ENCODE results near the gene SPAG4.
A peak's percentile ranks its signal among the peaks of the same experiment; 100 is the strongest.

SPAG4 gene

GRCh38 chr20:35604449-35604747, 11.2 kb upstream of the SPAG4 start:
- H3K4me1 Mint-ChIP-seq: peaks cover 12% of the 10 kb centered on the region
- no peak overlapping the region for H3K27ac Mint-ChIP-seq
- no peaks in the 10 kb centered on the region for H3K9me3 Mint-ChIP-seq
- peak; percentile 36 for DNase-seq
- peaks cover 30% of the 10 kb centered on the region for H3K27me3 Mint-ChIP-seq
- H3K4me3 Mint-ChIP-seq: no peak overlapping the region
- no peak for ATAC-seq
- no peaks in the 10 kb centered on the region for H3K36me3 Mint-ChIP-seq (ENCODE audit: low read depth)

GRCh38 chr20:35606127-35606526, 9.5 kb upstream of the SPAG4 start:
- Mint-ChIP-seq H3K9me3 (no peaks in the 10 kb centered on the region), H3K36me3 (ENCODE audit: low read depth) (no peaks in the 10 kb centered on the region), H3K27ac (no peak overlapping the region), H3K4me3 (no peak overlapping the region), H3K27me3 (peaks cover 17% of the 10 kb centered on the region), H3K4me1 (peaks cover 8% of the 10 kb centered on the region)
- DNase-seq (no peak), ATAC-seq (no peak)

GRCh38 chr20:35607003-35607735, 8.5 kb upstream of the SPAG4 start:
- DNase-seq: no peak
- Mint-ChIP-seq H3K9me3 (no peaks in the 10 kb centered on the region), H3K27ac (no peak overlapping the region)

GRCh38 chr20:35610833-35611427, 4.7 kb upstream of the SPAG4 start:
- H3K27ac Mint-ChIP-seq: no peak overlapping the region
- H3K9me3 Mint-ChIP-seq: no peaks in the 10 kb centered on the region

More at GRCh38 chr20:35607003-35607735, 8.5 kb upstream of the SPAG4 start:
- H3K36me3 Mint-ChIP-seq (ENCODE audit: low read depth): no peaks in the 10 kb centered on the region
- H3K4me1 Mint-ChIP-seq: peaks cover 4% of the 10 kb centered on the region
- peaks cover 10% of the 10 kb centered on the region for H3K27me3 Mint-ChIP-seq
- no peak for ATAC-seq
- H3K4me3 Mint-ChIP-seq: no peak overlapping the region

GRCh38 chr20:35611482-35611881, 4.1 kb upstream of the SPAG4 start:
- no peak for ATAC-seq
- Mint-ChIP-seq H3K36me3 (ENCODE audit: low read depth) (no peaks in the 10 kb centered on the region), H3K9me3 (no peaks in the 10 kb centered on the region), H3K27me3 (no peaks in the 10 kb centered on the region), H3K27ac (no peak overlapping the region), H3K4me3 (no peak overlapping the region), H3K4me1 (peaks cover 15% of the 10 kb centered on the region)
- DNase-seq: no peak

More at GRCh38 chr20:35610833-35611427, 4.7 kb upstream of the SPAG4 start:
- ATAC-seq (no peak), DNase-seq (no peak)
- Mint-ChIP-seq H3K4me1 (peaks cover 13% of the 10 kb centered on the region), H3K4me3 (no peak overlapping the region), H3K27me3 (no peaks in the 10 kb centered on the region), H3K36me3 (ENCODE audit: low read depth) (no peaks in the 10 kb centered on the region)

- ATAC-seq (no peak), DNase-seq (peak; percentile 75)
- Mint-ChIP-seq H3K36me3 (ENCODE audit: low read depth) (no peaks in the 10 kb centered on the region), H3K27ac (peak overlapping the region; percentile 86), H3K9me3 (no peaks in the 10 kb centered on the region), H3K4me1 (peaks cover 49% of the 10 kb centered on the region), H3K4me3 (peak overlapping the region; percentile 83), H3K27me3 (peaks cover 8% of the 10 kb centered on the region)
Measured at GRCh38 chr20:35616465-35617396, 1.1 kb downstream of the SPAG4 start.

- H3K36me3 Mint-ChIP-seq (ENCODE audit: low read depth): no peaks in the 10 kb centered on the region
- no peaks in the 10 kb centered on the region for H3K9me3 Mint-ChIP-seq
- H3K4me3 Mint-ChIP-seq: peak overlapping the region; percentile 83
- peak; percentile 12 for ATAC-seq
- peaks cover 49% of the 10 kb centered on the region for H3K4me1 Mint-ChIP-seq
- H3K27me3 Mint-ChIP-seq: peaks cover 8% of the 10 kb centered on the region
- H3K27ac Mint-ChIP-seq: peak overlapping the region; percentile 86
- peak; percentile 68 for DNase-seq
Measured at GRCh38 chr20:35617397-35618262, 2.0 kb downstream of the SPAG4 start.

- peak overlapping the region; percentile 83 for H3K4me3 Mint-ChIP-seq
- DNase-seq (no peak), ATAC-seq (no peak)
- H3K27me3 Mint-ChIP-seq: peaks cover 8% of the 10 kb centered on the region
- H3K36me3 Mint-ChIP-seq (ENCODE audit: low read depth): no peaks in the 10 kb centered on the region
- H3K9me3 Mint-ChIP-seq: no peaks in the 10 kb centered on the region
- H3K27ac Mint-ChIP-seq: peak overlapping the region; percentile 11
- peaks cover 49% of the 10 kb centered on the region for H3K4me1 Mint-ChIP-seq
Measured at GRCh38 chr20:35618263-35619131, 2.9 kb downstream of the SPAG4 start.

GRCh38 chr20:35619196-35620095, 3.8 kb downstream of the SPAG4 start:
- peak; percentile 58 for ATAC-seq
- Mint-ChIP-seq H3K27ac (peak overlapping the region; percentile 27), H3K9me3 (no peaks in the 10 kb centered on the region), H3K4me3 (peak overlapping the region; percentile 83), H3K36me3 (ENCODE audit: low read depth) (no peaks in the 10 kb centered on the region), H3K27me3 (peaks cover 8% of the 10 kb centered on the region), H3K4me1 (peaks cover 47% of the 10 kb centered on the region)
- peak; percentile 83 for DNase-seq

- H3K27ac Mint-ChIP-seq: no peak overlapping the region
Measured at GRCh38 chr20:35620818-35621559, 5.4 kb downstream of the SPAG4 start.

GRCh38 chr20:35621560-35621946, 5.9 kb downstream of the SPAG4 start:
- DNase-seq (no peak), ATAC-seq (no peak)
- Mint-ChIP-seq H3K4me1 (peaks cover 36% of the 10 kb centered on the region), H3K4me3 (no peak overlapping the region), H3K27me3 (peaks cover 8% of the 10 kb centered on the region), H3K27ac (no peak overlapping the region), H3K9me3 (no peaks in the 10 kb centered on the region), H3K36me3 (ENCODE audit: low read depth) (peaks cover 9% of the 10 kb centered on the region)

More at GRCh38 chr20:35620818-35621559, 5.4 kb downstream of the SPAG4 start:
- peaks cover 6% of the 10 kb centered on the region for H3K36me3 Mint-ChIP-seq (ENCODE audit: low read depth)
- H3K9me3 Mint-ChIP-seq: no peaks in the 10 kb centered on the region
- H3K27me3 Mint-ChIP-seq: peaks cover 8% of the 10 kb centered on the region
- no peak for ATAC-seq
- peaks cover 39% of the 10 kb centered on the region for H3K4me1 Mint-ChIP-seq
- no peak for DNase-seq
- H3K4me3 Mint-ChIP-seq: no peak overlapping the region

Data from activated naive CD8-positive, alpha-beta T cell treated with anti-CD3 and anti-CD28 coated beads, Interleukin-2, amount 50 U/mL, for 24 hours (primary cell).